GM21576 (cell line): Measurements from ENCODE around the gene MAL.

Experiments
- ATAC-seq: cut with Tn5 transposase; IDR thresholded peaks from one replicate; pipeline ENCODE4 v1.9.1; 2021; ENCODE audit warnings: mild to moderate bottlenecking, moderate library complexity; ENCODE audit not compliant: unreplicated experiment

The MAL gene

GRCh38 chr2:94996305-94997100 is 29.0 kb upstream of the MAL start:
- no peak for ATAC-seq

- no peak for ATAC-seq
Observed at GRCh38 chr2:94997981-94998930, 27.3 kb upstream of the MAL start.

- ATAC-seq, result no peak
Observed at GRCh38 chr2:94999431-94999883, 26.1 kb upstream of the MAL start.

- no peak for ATAC-seq
Observed at GRCh38 chr2:95001051-95001562, 24.4 kb upstream of the MAL start.

- no peak for ATAC-seq
Observed at GRCh38 chr2:95001701-95002100, 23.8 kb upstream of the MAL start.

- ATAC-seq, result no peak
Observed at GRCh38 chr2:95002498-95002897, 23.0 kb upstream of the MAL start.

- ATAC-seq, result no peak
Observed at GRCh38 chr2:95004287-95004686, 21.2 kb upstream of the MAL start.

GRCh38 chr2:95004711-95005110 is 20.8 kb upstream of the MAL start:
- no peak for ATAC-seq

- no peak for ATAC-seq
Observed at GRCh38 chr2:95005726-95006125, 19.8 kb upstream of the MAL start.

- no peak for ATAC-seq
Observed at GRCh38 chr2:95006588-95006987, 18.9 kb upstream of the MAL start.

GRCh38 chr2:95007031-95007609 is 18.4 kb upstream of the MAL start:
- no peak for ATAC-seq

- ATAC-seq, result no peak
Observed at GRCh38 chr2:95007822-95008221, 17.7 kb upstream of the MAL start.

- no peak for ATAC-seq
Observed at GRCh38 chr2:95008306-95008705, 17.2 kb upstream of the MAL start.

- ATAC-seq, result no peak
Observed at GRCh38 chr2:95008996-95009395, 16.5 kb upstream of the MAL start.

GRCh38 chr2:95009412-95009811 is 16.1 kb upstream of the MAL start:
- no peak for ATAC-seq

- no peak for ATAC-seq
Observed at GRCh38 chr2:95010126-95010525, 15.4 kb upstream of the MAL start.

- no peak for ATAC-seq
Observed at GRCh38 chr2:95010718-95011117, 14.8 kb upstream of the MAL start.

GRCh38 chr2:95012881-95013550 is 12.5 kb upstream of the MAL start:
- ATAC-seq, result peak; percentile 82

GRCh38 chr2:95013726-95014125 is 11.8 kb upstream of the MAL start:
- no peak for ATAC-seq

- no peak for ATAC-seq
Observed at GRCh38 chr2:95014126-95014708, 11.3 kb upstream of the MAL start.
